Gastroesophageal sphincter (tissue), 4 donors: ENCODE results near the gene FADS3. TPM values are rescaled to one million over a fixed set of nuclear protein-coding genes. Genes with fewer than 3 reads are reported as not detected.

Source experiments
- ATAC-seq: fragments of 150-250 bp; one replicate; pipeline ENCODE4 v1.9.1; 2016; ENCODE audit warnings: mild to moderate bottlenecking, moderate library complexity
- H3K27ac ChIP-seq, 4 donors: fragments of 200-600 bp; sonication (generic) in 3 of 4; 1 replicate in 3 of 4; 2 replicates in 1 of 4; pipeline ENCODE4 v1.5.1; 2016 to 2019
- H3K27me3 ChIP-seq: fragments of 200-600 bp; sonication (generic); one replicate; pipeline ENCODE4 v1.5.1; 2019
- H3K36me3 ChIP-seq, 2 donors: fragments of 200-600 bp; sonication (generic); one replicate each; pipeline ENCODE4 v1.5.1; 2019; ENCODE audit warnings: control low read depth in 1 of 2
- H3K4me1 ChIP-seq, 3 donors: fragments of 200-600 bp; sonication (generic); 1 replicate in 2 of 3; 2 replicates in 1 of 3; pipeline ENCODE4 v1.5.1; 2016 to 2019; ENCODE audit warnings: control low read depth in 2 of 3
- H3K4me3 ChIP-seq, 2 donors: fragments of 200-600 bp; sonication (generic); one replicate each; pipeline ENCODE4 v1.5.1; 2019; ENCODE audit warnings: mild to moderate bottlenecking in 1 of 2, moderate library complexity in 1 of 2
- H3K9me3 ChIP-seq, 3 donors: fragments of 200-600 bp; sonication (generic); one replicate each; pipeline ENCODE4 v1.5.1; 2017 to 2019; ENCODE audit warnings: control low read depth in 2 of 3
- EP300 ChIP-seq: sonication (generic); formaldehyde crosslinking; IDR thresholded peaks from one replicate; pipeline ENCODE4 v1.6.1; 2017; ENCODE audit warnings: antibody characterized with exemption, mild to moderate bottlenecking
- POLR2A ChIP-seq, 2 donors: fragments of 450-650 bp; IDR thresholded peaks; one replicate each; pipeline ENCODE4 v1.6.1; 2017; ENCODE audit warnings: antibody characterized with exemption in 2 of 2, mild to moderate bottlenecking in 2 of 2, moderate library complexity in 1 of 2
- POLR2AphosphoS5 ChIP-seq: sonication (generic); formaldehyde crosslinking; IDR thresholded peaks from one replicate; pipeline ENCODE4 v1.6.1; 2017; ENCODE audit warnings: antibody characterized with exemption
- WGBS, 2 donors: methylation state at CpG; one replicate each; pipeline ENCODE4 v1.1.5; 2018; ENCODE audit warnings: low coverage in 1 of 2; 5-methylcytosine and 5-hydroxymethylcytosine counted together
- total RNA-seq, 4 donors: library from RNA; depleted of rRNA; stranded (reverse); fragments of >200 nt; gene quantifications; one replicate each; pipeline ENCODE4 v1.1.0, GENCODE V29; 2016
- TF ChIP-seq, protein P1 (sequence below), 4 experiments: fragments of 200-600 bp in 2 of 4; fragments of 450-650 bp in 2 of 4; sonication (generic) in 1 of 4; IDR thresholded peaks; one replicate each; pipeline ENCODE4 v1.5.1; 2017 to 2019; ENCODE audit warnings: antibody characterized with exemption in 4 of 4, mild to moderate bottlenecking in 2 of 4, moderate library complexity in 2 of 4

Gene FADS3
- total RNA-seq, 4 donors from 2014 or later, result 41.6 to 81.6 (median 60.5) TPM

DNA sequence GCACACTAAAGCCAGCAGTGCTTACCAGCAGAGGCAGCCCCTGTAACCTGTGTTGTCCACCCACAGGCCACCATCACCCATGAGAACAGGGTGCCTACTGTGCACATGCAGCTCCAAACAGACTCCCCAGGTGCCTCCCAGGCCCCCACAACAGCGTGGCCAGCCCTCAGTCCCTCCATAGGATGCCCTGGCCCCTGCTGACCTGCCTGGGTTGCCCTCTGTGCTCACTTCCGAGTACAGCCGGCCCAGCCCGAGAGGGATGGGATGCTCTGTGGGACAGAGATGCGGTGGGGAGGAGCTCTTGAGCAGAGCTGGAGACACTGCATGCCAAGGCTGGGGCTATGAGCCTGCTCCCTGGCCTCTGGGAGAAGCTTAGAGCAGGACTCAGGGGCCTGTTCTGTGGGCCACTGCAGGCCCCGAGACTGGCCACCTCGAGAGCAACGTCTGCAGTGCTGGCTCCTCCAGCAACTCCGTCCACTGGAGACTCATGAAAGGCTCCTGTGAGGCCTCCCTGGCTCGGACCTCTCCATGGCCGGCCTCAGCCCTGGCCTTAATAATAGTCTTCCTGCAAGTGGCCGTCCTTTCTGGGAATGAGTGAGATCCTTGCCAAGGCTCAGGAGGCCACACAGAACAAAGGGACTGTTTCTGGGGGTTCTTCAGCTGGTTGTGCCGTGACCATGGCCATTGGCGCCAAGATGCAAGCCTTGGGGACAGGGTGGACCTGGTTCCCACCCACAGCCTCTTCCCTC, 36.2 kb downstream of the FADS3 start:
- no peak for ATAC-seq
- WGBS, 2 donors, result no CpG with 5 or more reads among the region's 14 CpGs
- H3K4me1 ChIP-seq, result peaks cover 0 to 17% (median 0%) of the 10 kb centered on the region in 3 donors
- no peaks in the 10 kb centered on the region for H3K9me3 ChIP-seq
- H3K27ac ChIP-seq, result no peak overlapping the region
- TF ChIP-seq EP300, result no peak
- TF ChIP-seq, protein P1, sequence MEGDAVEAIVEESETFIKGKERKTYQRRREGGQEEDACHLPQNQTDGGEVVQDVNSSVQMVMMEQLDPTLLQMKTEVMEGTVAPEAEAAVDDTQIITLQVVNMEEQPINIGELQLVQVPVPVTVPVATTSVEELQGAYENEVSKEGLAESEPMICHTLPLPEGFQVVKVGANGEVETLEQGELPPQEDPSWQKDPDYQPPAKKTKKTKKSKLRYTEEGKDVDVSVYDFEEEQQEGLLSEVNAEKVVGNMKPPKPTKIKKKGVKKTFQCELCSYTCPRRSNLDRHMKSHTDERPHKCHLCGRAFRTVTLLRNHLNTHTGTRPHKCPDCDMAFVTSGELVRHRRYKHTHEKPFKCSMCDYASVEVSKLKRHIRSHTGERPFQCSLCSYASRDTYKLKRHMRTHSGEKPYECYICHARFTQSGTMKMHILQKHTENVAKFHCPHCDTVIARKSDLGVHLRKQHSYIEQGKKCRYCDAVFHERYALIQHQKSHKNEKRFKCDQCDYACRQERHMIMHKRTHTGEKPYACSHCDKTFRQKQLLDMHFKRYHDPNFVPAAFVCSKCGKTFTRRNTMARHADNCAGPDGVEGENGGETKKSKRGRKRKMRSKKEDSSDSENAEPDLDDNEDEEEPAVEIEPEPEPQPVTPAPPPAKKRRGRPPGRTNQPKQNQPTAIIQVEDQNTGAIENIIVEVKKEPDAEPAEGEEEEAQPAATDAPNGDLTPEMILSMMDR (IDR thresholded peaks at IDR 0.05), result no peak
- no peak for TF ChIP-seq POLR2A (IDR thresholded peaks at IDR 0.05)
- TF ChIP-seq POLR2AphosphoS5, result no peak
- H3K36me3 ChIP-seq, result peaks cover 0 to 94% of the 10 kb centered on the region in 2 donors
- no peak overlapping the region for H3K4me3 ChIP-seq
- no peaks in the 10 kb centered on the region for H3K27me3 ChIP-seq

DNA sequence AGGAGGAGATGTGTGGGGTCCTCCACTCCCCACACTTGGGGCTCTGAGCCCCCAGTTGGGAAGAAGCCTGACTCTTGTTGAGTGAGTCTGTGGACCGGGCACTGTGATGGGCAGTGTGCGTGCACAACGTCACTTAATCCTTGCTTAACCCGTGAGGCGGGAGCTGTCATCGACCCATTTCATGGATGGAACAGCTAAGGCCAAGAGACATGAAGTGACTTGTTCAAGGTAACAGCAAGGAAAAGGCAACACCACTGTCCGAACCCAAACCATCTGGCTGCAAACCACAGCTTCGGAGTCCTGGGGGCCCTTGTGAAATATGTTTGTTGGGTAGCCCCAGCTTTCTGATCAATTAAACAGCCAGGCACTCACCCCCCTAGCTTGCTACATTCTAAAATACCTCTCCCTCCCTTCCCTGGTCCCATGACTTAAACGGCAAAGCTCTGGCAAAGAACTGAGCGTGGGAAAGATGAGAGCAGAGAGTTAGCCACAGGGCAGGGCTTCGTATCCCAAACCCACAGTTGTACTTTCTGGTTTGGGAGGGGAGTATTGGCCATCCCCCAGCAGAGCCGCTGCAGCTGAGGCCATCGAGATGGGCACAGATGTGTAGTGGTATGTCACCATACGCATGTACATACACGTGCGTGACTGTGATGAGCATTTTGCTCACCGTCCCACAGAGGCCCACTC, 37.0 kb downstream of the FADS3 start:
- Histone ChIP-seq H3K27ac (peak overlapping the region in 1 of 4 donors; percentile 22), H3K27me3 (no peaks in the 10 kb centered on the region), H3K4me1 (peaks cover 0 to 15% (median 0%) of the 10 kb centered on the region in 3 donors), H3K9me3 (no peaks in the 10 kb centered on the region), H3K36me3 (peaks cover 0 to 94% of the 10 kb centered on the region in 2 donors), H3K4me3 (no peak overlapping the region)
- TF ChIP-seq POLR2A (IDR thresholded peaks at IDR 0.05) (no peak), EP300 (no peak)
- TF ChIP-seq, protein P1 (IDR thresholded peaks at IDR 0.05), result no peak
- ATAC-seq, result no peak
- WGBS, 2 donors, result 100% methylated on average over 1 of the region's 17 CpGs; no CpG with 5 or more reads in 1 of the 2 donors

DNA sequence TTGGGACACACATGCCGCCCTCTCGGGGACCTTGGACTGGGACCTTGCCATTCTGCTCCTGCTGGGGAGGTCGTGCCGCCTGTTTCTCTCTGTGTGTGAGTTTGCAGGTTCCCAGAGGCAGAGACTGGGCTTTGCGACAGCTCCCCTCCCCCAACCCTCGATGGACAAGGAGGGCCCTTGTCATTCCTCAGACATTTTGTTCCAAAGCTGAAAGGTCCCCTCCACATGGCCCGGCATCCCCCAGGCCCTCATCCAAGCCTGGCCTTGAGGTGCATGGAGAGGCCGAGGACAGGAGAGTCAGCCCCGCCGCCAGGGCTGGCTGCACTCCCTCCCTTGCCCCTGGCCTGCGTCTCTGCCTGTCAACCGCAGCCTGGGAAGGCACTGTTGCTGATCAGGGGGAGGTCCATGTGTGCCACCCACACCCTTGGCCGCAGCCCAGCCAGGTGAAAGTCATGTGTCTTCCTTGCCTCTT, 37.6 kb downstream of the FADS3 start:
- 60 to 80% methylated on average over 1 to 3 of the region's 13 CpGs for WGBS, 2 donors
- Histone ChIP-seq H3K9me3 (no peaks in the 10 kb centered on the region), H3K27ac (peak overlapping the region in 1 of 4 donors; percentile 27), H3K4me3 (no peak overlapping the region), H3K4me1 (peaks cover 0 to 15% (median 0%) of the 10 kb centered on the region in 3 donors), H3K27me3 (no peaks in the 10 kb centered on the region), H3K36me3 (peaks cover 0 to 94% of the 10 kb centered on the region in 2 donors)
- TF ChIP-seq EP300 (no peak), POLR2AphosphoS5 (no peak), POLR2A (IDR thresholded peaks at IDR 0.05) (no peak)
- TF ChIP-seq, protein P1 (IDR thresholded peaks at IDR 0.05), result no peak
- no peak for ATAC-seq

DNA sequence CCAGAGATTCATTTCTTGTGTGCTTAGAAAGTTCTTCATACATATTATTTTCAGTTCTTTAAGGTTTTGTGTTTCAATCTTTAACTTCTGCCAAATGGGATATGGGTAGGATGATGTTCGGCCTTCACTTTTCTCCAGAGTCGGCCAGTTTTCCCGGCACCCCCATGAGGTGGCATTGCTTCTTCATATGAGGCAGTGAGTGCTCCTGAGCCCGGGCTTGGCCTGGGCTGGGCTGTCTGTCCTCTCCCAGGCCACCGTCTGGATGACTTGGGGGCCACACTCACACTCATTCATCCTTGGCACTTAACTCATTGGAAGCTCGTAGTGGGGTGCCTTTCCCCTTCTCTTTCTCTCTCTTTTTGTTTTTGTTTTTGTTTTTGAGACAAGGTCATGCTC, 39.4 kb downstream of the FADS3 start:
- no peaks in the 10 kb centered on the region for H3K9me3 ChIP-seq
- peaks cover 0 to 15% (median 0%) of the 10 kb centered on the region in 3 donors for H3K4me1 ChIP-seq
- no peaks in the 10 kb centered on the region for H3K27me3 ChIP-seq
- WGBS, 2 donors, result 55 to 72% methylated on average over 2 to 5 of the region's 6 CpGs
- peak overlapping the region in 2 of 4 donors; percentile 48 to 50 for H3K27ac ChIP-seq
- H3K4me3 ChIP-seq, result no peak overlapping the region
- TF ChIP-seq POLR2AphosphoS5, result no peak
- TF ChIP-seq POLR2A (IDR thresholded peaks at IDR 0.05), result no peak
- H3K36me3 ChIP-seq, result peaks cover 0 to 93% of the 10 kb centered on the region in 2 donors
- no peak for ATAC-seq

DNA sequence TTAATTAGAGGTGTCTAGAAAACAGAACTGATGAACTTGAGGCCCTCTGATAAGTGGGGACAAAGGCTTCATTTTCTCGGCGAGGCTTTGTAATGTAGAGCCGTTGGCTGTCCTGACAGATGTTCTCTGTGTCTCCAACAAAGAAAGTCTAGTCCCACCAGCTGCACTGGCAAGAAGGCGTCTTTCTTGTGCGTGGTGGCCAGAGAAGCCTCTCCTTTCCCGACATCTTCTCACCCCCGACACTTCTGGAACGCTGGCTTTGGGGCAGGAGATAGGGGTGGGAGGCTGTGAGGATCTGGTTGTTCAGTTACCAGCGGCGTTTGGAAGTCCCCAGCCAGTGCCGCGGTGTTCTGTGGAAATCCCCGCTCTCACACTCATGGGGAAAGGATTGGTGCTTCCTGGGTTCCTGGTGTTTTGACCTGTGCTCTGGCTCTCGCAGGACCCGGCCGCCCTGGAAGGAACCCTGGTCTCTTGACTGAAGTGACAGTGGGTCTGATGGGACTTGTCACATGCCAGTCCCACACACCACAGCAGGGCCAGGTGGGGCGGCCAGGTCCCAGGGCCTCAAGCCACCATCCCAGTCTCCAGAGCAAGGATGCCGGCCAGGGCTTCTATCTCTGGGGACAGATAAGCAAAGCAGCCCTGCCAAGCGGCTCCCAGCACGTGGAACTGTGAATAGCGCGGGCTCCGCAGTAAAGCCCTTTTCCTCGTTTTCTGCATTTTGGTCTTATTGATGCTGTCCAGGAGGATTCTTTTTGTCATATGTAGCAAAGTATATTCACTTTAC, 40.0 kb downstream of the FADS3 start:
- WGBS, 2 donors, result 77 to 84% methylated on average over 13 to 14 of the region's 24 CpGs
- Histone ChIP-seq H3K4me3 (no peak overlapping the region), H3K36me3 (peaks cover 0 to 93% of the 10 kb centered on the region in 2 donors), H3K4me1 (peaks cover 0 to 15% (median 0%) of the 10 kb centered on the region in 3 donors), H3K27ac (peak overlapping the region in 3 of 4 donors; percentile 10 to 50 (median 48)), H3K27me3 (no peaks in the 10 kb centered on the region), H3K9me3 (no peaks in the 10 kb centered on the region)
- ATAC-seq, result no peak
- no peak for TF ChIP-seq POLR2A (IDR thresholded peaks at IDR 0.05)
- no peak for TF ChIP-seq EP300
- TF ChIP-seq POLR2AphosphoS5, result no peak
- TF ChIP-seq, protein P1 (IDR thresholded peaks at IDR 0.05), result no peak
